Neural progenitor cell (in vitro differentiated cells): ENCODE results near the gene PDGFC. TPM values are rescaled to one million over a fixed set of nuclear protein-coding genes. Genes with fewer than 3 reads are reported as not detected.
A peak's percentile ranks its signal among the peaks of the same experiment; 100 is the strongest.

ENCODE experiments used
- DNase-seq: peaks from one replicate; pipeline ENCODE4 v3.0.0-alpha.2; 2016; ENCODE audit warnings: low spot score
- H2AFZ ChIP-seq: fragments of 200-600 bp; sonication (generic); replicated peaks from 2 replicates; pipeline ENCODE4 v1.6.1; 2016; ENCODE audit warnings: antibody characterized with exemption
- H3F3A ChIP-seq: fragments of 200-600 bp; sonication (generic); 2 replicates; pipeline ENCODE4 v1.6.1; 2016; ENCODE audit warnings: antibody characterized with exemption, low read depth
- H3K27ac ChIP-seq: fragments of 200-600 bp; sonication (generic); 2 replicates; pipeline ENCODE4 v1.5.1; 2016; ENCODE audit warnings: mild to moderate bottlenecking
- H3K27me3 ChIP-seq: fragments of 200-600 bp; sonication (generic); 2 replicates; pipeline ENCODE4 v1.6.1; 2016; ENCODE audit warnings: mild to moderate bottlenecking, moderate library complexity
- H3K36me3 ChIP-seq: fragments of 200-600 bp; sonication (generic); 2 replicates; pipeline ENCODE4 v1.5.1; 2016
- H3K4me1 ChIP-seq: fragments of 200-600 bp; sonication (generic); 2 replicates; pipeline ENCODE4 v1.6.1; 2016; ENCODE audit warnings: mixed run types
- H3K4me2 ChIP-seq: fragments of 200-600 bp; sonication (generic); 2 replicates; pipeline ENCODE4 v1.6.1; 2016
- H3K4me3 ChIP-seq: fragments of 200-600 bp; sonication (generic); 2 replicates; pipeline ENCODE4 v1.5.1; 2016
- H3K79me2 ChIP-seq: fragments of 200-600 bp; sonication (generic); 2 replicates; pipeline ENCODE4 v1.6.1; 2016; ENCODE audit warnings: low read depth
- H3K9ac ChIP-seq: fragments of 200-600 bp; sonication (generic); 2 replicates; pipeline ENCODE4 v1.6.1; 2016
- H3K9me3 ChIP-seq: fragments of 200-600 bp; sonication (generic); 2 replicates; pipeline ENCODE4 v1.5.1; 2016; ENCODE audit warnings: low read depth
- H4K20me1 ChIP-seq: fragments of 200-600 bp; sonication (generic); 2 replicates; pipeline ENCODE4 v1.6.1; 2016; ENCODE audit warnings: low read depth
- H3K27ac Mint-ChIP-seq: 3 replicates; pipeline ENCODE4 v1.8.0; 2021; ENCODE audit warnings: mixed read lengths
- H3K27me3 Mint-ChIP-seq: 2 replicates; pipeline ENCODE4 v1.8.0; 2022; ENCODE audit warnings: low read depth, mild to moderate bottlenecking, inconsistent platforms, moderate library complexity, mixed read lengths; ENCODE audit not compliant: insufficient read depth
- H3K36me3 Mint-ChIP-seq: 3 replicates; pipeline ENCODE4 v1.8.0; 2021; ENCODE audit warnings: mixed read lengths
- H3K4me1 Mint-ChIP-seq: 3 replicates; pipeline ENCODE4 v1.8.0; 2021; ENCODE audit warnings: mixed read lengths
- H3K4me3 Mint-ChIP-seq: 3 replicates; pipeline ENCODE4 v1.8.0; 2021; ENCODE audit warnings: mild to moderate bottlenecking, moderate library complexity, mixed read lengths
- H3K9me3 Mint-ChIP-seq: 3 replicates; pipeline ENCODE4 v1.8.0; 2020; ENCODE audit warnings: mixed read lengths
- EZH2 ChIP-seq: fragments of 200-600 bp; sonication (generic); IDR thresholded peaks from 2 replicates; pipeline ENCODE4 v1.6.1; 2017; ENCODE audit warnings: antibody characterized with exemption, mild to moderate bottlenecking, moderate library complexity
- EZH2phosphoT487 ChIP-seq: fragments of 200-600 bp; sonication (generic); IDR thresholded peaks from 2 replicates; pipeline ENCODE4 v1.6.1; 2017; ENCODE audit warnings: antibody characterized with exemption
- total RNA-seq: library from RNA; depleted of rRNA; stranded (reverse); fragments of >200 nt; gene quantifications from 2 replicates; pipeline ENCODE4 v1.2.3, GENCODE V29; 2015; ENCODE audit warnings: low replicate concordance
- TF ChIP-seq, protein P1 (sequence below): fragments of 200-600 bp; sonication (generic); IDR thresholded peaks from 2 replicates; pipeline ENCODE4 v1.5.1; 2017; ENCODE audit warnings: antibody characterized with exemption, mild to moderate bottlenecking

Gene PDGFC
- total RNA-seq, 1 donor from 2014 or later, result 4.7 TPM

GRCh38 chr4:156805696-156806095, 165.9 kb downstream of the PDGFC start:
- H2AFZ ChIP-seq, result no peak overlapping the region
- DNase-seq, result peak; percentile 11
- Mint-ChIP-seq H3K9me3 (no peaks in the 10 kb centered on the region), H3K27ac (no peak overlapping the region), H3K27me3 (no peaks in the 10 kb centered on the region), H3K4me1 (peaks cover 23% of the 10 kb centered on the region), H3K4me3 (no peak overlapping the region), H3K36me3 (no peaks in the 10 kb centered on the region)
- no peaks in the 10 kb centered on the region for H3F3A ChIP-seq
- H3K9me3 ChIP-seq, result no peaks in the 10 kb centered on the region
- no peaks in the 10 kb centered on the region for H3K36me3 ChIP-seq
- H3K27ac ChIP-seq, result no peak overlapping the region
- TF ChIP-seq, protein P1, sequence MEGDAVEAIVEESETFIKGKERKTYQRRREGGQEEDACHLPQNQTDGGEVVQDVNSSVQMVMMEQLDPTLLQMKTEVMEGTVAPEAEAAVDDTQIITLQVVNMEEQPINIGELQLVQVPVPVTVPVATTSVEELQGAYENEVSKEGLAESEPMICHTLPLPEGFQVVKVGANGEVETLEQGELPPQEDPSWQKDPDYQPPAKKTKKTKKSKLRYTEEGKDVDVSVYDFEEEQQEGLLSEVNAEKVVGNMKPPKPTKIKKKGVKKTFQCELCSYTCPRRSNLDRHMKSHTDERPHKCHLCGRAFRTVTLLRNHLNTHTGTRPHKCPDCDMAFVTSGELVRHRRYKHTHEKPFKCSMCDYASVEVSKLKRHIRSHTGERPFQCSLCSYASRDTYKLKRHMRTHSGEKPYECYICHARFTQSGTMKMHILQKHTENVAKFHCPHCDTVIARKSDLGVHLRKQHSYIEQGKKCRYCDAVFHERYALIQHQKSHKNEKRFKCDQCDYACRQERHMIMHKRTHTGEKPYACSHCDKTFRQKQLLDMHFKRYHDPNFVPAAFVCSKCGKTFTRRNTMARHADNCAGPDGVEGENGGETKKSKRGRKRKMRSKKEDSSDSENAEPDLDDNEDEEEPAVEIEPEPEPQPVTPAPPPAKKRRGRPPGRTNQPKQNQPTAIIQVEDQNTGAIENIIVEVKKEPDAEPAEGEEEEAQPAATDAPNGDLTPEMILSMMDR, result no peak
- TF ChIP-seq EZH2 (no peak), EZH2phosphoT487 (no peak)
- H3K9ac ChIP-seq, result no peak overlapping the region
- peaks cover 20% of the 10 kb centered on the region for H3K4me1 ChIP-seq
- H3K4me2 ChIP-seq, result no peak overlapping the region
- H3K4me3 ChIP-seq, result no peak overlapping the region
- no peaks in the 10 kb centered on the region for H3K79me2 ChIP-seq
- H4K20me1 ChIP-seq, result no peaks in the 10 kb centered on the region
- H3K27me3 ChIP-seq, result no peaks in the 10 kb centered on the region

DNA sequence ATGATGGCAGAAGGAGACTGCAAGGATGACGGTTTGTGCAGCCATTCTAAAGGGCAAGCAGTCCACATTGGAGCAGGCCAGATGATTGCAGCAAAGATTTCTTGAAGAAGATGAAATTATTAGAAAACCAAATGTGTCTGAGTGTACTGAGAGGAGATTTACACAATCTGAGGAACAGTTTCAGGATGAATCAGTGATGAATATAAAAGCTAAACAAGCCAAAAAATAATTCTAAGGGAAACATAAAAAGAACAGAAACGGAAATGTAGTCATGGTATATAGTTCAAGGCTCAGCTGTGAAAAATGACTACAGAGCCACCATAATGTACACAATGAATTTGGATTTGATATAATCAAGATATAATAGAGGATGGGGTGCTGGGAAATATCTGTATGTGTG, 168.5 kb downstream of the PDGFC start:
- Mint-ChIP-seq H3K9me3 (no peaks in the 10 kb centered on the region), H3K4me1 (peaks cover 24% of the 10 kb centered on the region)

DNA sequence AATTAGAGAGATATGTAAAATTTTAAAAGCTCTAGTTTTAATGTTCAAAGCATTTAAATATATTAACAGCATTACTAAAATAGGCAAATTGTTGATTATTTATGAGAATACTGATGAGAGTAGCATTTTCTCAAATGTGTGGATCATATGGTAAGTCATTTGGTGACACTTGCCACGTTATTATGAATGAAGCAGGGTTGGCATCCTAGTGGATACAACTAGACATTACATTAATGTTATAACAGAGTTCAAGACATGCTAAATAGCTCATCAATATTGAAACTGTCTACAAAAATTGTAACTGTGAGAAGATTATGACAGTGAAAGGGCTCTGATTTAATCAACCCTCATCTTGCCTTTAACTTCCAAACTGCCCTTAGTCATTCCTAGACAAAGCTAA, 171.1 kb downstream of the PDGFC start:
- Histone ChIP-seq H3K4me1 (peaks cover 9% of the 10 kb centered on the region), H3K4me2 (no peak overlapping the region), H3K36me3 (no peaks in the 10 kb centered on the region), H3K4me3 (no peak overlapping the region), H3K79me2 (no peaks in the 10 kb centered on the region), H3K27me3 (no peaks in the 10 kb centered on the region), H2AFZ (no peak overlapping the region), H3K9me3 (no peaks in the 10 kb centered on the region), H4K20me1 (no peaks in the 10 kb centered on the region), H3K9ac (no peak overlapping the region), H3F3A (no peaks in the 10 kb centered on the region), H3K27ac (no peak overlapping the region)
- Mint-ChIP-seq H3K36me3 (no peaks in the 10 kb centered on the region), H3K27me3 (no peaks in the 10 kb centered on the region), H3K9me3 (no peaks in the 10 kb centered on the region), H3K4me1 (peaks cover 11% of the 10 kb centered on the region), H3K27ac (no peak overlapping the region), H3K4me3 (no peak overlapping the region)
- TF ChIP-seq EZH2 (no peak), EZH2phosphoT487 (no peak)
- TF ChIP-seq, protein P1, result peak; percentile 20
- DNase-seq, result no peak

More for the DNA sequence above, 168.5 kb downstream of the PDGFC start:
- Histone ChIP-seq H3K4me3 (no peak overlapping the region), H3K9ac (no peak overlapping the region), H3K4me1 (peaks cover 14% of the 10 kb centered on the region), H3K79me2 (no peaks in the 10 kb centered on the region), H3K27ac (no peak overlapping the region), H3K4me2 (no peak overlapping the region), H4K20me1 (no peaks in the 10 kb centered on the region), H3K27me3 (no peaks in the 10 kb centered on the region), H3K36me3 (no peaks in the 10 kb centered on the region), H3K9me3 (no peaks in the 10 kb centered on the region), H3F3A (no peaks in the 10 kb centered on the region), H2AFZ (peak overlapping the region; percentile 59)
- Mint-ChIP-seq H3K27me3 (no peaks in the 10 kb centered on the region), H3K27ac (no peak overlapping the region), H3K4me3 (no peak overlapping the region), H3K36me3 (no peaks in the 10 kb centered on the region)
- TF ChIP-seq EZH2 (no peak), EZH2phosphoT487 (no peak)
- TF ChIP-seq, protein P1, result no peak
- DNase-seq, result no peak
